Measurements from ENCODE around the gene PPP2R5B.

GRCh38 chr11:64905516-64906313 lies 18.8 kb upstream of the PPP2R5B start:
- no peak for TF ChIP-seq CTCF (IDR thresholded peaks at IDR 0.05)
- no peak for TF ChIP-seq POLR2AphosphoS5 (IDR thresholded peaks at IDR 0.05; ENCODE audit: low read depth, low read length)
- TF ChIP-seq REST (IDR thresholded peaks at IDR 0.05; ENCODE audit: insufficient read depth in 1 of 2, low read depth in 2 of 2, low read length in 1 of 2) = no peak
- TF ChIP-seq TCF7L2 (IDR thresholded peaks at IDR 0.05; ENCODE audit: low read depth, low read length) = no peak
- no peak for TF ChIP-seq SIN3A (IDR thresholded peaks at IDR 0.05; ENCODE audit: borderline replicate concordance, insufficient read depth, low read depth, low read length)

Measured in Panc1 (cell line).